HG02840 (cell line): ENCODE data around the gene GPR62.
A peak's percentile ranks its signal among the peaks of the same experiment; 100 is the strongest.

Source experiments
- ATAC-seq: cut with Tn5 transposase; IDR thresholded peaks from one replicate; pipeline ENCODE4 v1.9.1; 2021; ENCODE audit warnings: mild to moderate bottlenecking, moderate library complexity, moderate number of reproducible peaks; ENCODE audit not compliant: unreplicated experiment, low FRiP score

GPR62 gene

DNA sequence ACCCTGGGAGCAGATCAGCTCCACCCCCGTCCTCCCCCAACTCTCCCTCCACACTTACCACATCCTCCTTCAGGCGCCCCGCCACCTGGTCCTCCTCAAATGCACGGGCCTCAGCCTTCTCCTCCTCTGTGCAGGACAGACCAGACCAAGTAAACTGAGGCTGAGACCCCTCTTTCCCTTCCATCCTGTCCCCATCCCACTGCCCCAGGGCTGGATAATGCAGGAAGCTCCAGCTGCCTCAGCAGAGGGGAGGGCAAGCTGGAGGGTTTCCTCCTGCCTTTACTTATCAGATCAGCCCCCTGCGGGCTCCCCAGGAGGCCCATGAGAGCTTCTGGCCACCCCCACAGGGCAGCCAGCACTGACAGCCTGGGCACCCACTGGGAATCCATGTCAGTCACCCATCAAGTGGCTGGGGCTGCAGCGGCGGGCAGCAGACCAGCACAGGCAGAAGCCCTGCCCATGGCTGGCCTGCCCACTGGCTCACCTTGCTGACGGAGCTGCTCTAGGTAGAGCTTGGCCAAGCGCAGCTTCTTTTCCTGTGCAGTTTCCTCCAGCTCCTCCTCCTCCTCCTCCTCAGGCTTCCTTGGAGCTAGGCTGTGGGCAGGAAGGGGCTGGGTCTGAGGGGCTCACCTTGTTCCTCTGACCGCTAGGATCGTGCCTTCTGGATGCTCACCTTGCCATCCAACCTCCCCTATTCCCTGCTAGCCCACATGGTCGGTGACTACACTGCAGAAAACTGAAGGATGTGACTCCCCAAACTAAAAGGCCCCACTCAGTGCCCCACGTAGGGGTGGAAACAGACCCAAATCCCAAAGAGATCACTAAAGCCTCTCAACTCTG, 17.4 kb upstream of the GPR62 start:
- ATAC-seq: no peak

- ATAC-seq: no peak
Observed at GRCh38 chr3:51938780-51939425, 16.3 kb upstream of the GPR62 start.

DNA sequence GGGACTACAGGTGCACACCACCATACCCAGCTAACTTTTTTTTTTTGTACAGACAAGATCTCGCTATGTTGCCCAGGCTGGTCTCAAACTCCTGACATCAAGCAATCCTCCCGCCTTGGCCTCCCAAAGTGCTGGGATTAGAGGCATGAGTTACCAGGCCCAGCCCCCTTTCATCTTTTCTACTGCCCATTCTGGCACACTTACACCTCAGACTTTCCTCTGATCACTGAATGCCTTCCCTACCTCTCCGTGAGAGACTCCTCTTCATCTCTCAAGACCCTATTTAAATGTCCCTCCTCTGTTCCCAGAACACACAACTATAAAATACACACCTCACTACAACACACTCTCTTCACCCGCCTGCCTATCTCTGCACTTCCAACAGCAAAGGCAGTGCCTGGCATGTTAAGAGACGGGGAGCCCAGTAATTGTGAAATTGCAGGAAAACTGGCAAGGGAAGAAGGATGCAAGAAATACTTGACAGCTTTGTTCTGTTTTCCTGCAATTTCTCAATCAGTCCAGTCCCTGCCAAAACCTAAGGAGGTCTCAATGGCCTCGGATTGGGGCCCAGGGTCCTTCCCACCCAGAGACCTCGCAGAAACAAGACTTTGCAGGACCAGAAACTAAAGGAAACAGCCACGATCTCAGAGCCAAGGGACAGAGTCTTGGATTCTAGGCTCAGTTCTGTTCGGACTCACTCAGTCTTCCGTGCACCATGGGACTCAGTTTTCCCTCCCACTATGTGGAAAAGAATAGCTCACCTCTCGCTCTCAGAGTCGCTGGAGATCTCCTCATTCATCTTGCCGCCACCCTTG, 14.3 kb upstream of the GPR62 start:
- ATAC-seq: no peak

DNA sequence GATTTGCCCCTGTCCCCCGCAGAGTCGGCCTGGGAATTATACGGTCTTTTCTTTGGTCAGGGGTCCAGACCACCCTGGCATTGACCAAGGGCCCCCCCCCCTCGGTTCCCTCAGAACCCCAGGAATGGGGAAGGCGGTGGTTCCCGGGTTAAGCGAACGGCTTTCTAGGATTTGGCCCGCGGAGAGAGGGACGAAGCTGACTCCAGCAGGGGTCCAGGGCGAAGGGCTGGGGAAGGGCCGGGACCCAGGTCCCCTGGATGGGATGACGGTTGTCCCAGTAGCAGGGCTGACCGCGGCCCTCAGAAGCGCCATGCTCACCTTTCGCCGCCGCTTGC, 13.8 kb upstream of the GPR62 start:
- ATAC-seq: no peak

GRCh38 chr3:51941798-51942602, 13.2 kb upstream of the GPR62 start, which contains the start of the genes PARP3 and RRP9:
Gene PARP3, plus strand, starts transcription at chr3:51942363. Its CDS starts 993 bp downstream, at chr3:51943356.
Gene RRP9, minus strand, starts transcription at chr3:51941904. Its CDS starts 37 bp downstream, at chr3:51941867.
- peak; percentile 88 for ATAC-seq

GRCh38 chr3:51942603-51943450, 12.4 kb upstream of the GPR62 start:
- no peak for ATAC-seq

DNA sequence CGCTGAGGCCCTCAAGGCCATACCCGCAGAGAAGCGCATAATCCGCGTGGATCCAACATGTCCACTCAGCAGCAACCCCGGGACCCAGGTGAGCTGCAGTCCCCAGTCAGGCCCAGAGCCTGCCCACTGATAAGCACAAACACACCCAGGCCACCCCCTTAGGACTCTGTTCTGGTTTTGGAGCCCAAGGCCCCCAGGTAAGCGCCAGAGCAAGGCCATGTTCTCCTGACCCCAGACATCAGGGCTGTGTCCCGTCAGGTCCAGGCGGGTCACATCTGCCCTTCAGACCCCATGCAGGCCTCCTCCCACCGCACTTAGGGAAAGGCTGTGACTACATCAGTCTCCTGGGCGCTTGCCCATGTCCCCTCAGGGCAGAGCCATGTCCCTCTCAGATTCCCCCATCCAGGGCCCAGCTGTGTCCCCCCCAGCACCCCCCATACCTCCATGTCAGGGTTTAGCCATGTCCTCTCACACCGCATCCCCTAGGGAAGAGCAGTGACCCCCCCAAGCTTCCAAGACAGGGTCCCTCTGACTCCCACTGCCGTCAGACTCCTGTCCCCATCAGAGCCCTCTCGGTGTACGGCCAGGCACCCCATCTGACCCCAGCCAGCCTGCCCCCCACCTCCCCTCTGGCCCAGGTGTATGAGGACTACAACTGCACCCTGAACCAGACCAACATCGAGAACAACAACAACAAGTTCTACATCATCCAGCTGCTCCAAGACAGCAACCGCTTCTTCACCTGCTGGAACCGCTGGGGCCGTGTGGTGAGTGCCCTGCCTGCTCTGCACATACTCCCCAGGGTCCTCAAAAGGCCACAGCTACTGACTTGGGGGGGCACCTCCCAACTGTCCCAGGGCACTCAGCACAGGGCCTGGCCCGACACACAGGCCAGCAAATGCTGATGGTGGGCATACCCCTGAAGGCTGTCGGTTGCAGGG, 11.5 kb upstream of the GPR62 start:
- no peak for ATAC-seq

GRCh38 chr3:51944451-51945021, 10.6 kb upstream of the GPR62 start:
- no peak for ATAC-seq

DNA sequence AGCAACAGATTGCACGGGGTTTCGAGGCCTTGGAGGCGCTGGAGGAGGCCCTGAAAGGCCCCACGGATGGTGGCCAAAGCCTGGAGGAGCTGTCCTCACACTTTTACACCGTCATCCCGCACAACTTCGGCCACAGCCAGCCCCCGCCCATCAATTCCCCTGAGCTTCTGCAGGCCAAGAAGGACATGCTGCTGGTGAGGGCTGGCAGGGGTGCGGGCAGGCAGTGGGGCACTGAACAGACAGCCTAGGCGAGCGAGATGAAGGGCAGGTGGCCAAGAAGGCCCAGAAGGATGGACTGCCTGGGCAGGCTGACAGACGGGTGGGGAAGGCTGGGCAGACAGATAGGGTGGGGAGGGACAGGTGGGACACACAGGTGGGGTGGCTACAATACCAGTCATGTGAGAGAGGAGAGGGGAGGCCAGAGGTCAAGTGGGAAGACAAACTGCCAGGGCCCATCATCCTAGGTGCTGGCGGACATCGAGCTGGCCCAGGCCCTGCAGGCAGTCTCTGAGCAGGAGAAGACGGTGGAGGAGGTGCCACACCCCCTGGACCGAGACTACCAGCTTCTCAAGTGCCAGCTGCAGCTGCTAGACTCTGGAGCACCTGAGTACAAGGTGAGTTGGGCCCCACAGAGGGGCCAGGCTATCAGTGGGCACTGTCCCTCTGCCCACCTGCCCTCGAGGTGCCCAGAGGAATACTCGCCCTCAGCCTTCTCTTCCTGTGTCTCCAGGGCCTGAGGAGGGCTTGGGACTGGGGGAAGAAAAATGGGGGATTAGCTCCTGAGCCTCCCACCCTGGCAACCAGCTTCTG, 9.9 kb upstream of the GPR62 start:
- no peak for ATAC-seq

DNA sequence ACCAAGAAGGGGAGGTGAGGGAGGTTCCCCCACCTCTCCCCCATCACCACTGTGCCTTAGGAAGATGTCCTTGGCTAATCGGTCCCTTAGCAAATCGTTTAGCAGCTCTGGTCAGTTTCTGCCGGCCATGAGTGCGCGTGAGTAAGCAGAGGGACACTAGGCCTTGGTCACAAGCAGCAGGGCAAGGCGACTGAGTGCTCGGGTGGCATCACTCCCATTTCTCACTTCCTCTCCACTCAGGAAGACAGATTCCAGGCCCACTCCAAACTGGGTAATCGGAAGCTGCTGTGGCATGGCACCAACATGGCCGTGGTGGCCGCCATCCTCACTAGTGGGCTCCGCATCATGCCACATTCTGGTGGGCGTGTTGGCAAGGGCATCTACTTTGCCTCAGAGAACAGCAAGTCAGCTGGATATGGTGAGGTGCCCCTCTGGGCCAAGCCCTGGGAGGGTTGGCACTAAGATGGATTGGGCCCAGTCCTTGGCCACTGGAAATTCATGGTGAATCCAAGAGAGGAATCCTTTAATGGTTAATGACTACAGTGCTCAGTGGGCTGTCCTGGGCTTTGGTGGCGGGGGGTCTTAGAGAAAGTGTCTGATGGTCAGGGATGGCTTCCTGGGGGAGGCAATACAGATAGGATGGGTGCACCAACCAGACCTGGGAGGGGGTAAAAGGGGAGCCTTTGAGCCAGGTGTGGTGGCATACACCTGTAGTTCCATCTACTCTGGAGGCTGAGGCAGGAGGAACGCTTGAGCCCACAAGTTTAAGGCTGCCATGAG, 9.1 kb upstream of the GPR62 start:
- ATAC-seq: no peak

DNA sequence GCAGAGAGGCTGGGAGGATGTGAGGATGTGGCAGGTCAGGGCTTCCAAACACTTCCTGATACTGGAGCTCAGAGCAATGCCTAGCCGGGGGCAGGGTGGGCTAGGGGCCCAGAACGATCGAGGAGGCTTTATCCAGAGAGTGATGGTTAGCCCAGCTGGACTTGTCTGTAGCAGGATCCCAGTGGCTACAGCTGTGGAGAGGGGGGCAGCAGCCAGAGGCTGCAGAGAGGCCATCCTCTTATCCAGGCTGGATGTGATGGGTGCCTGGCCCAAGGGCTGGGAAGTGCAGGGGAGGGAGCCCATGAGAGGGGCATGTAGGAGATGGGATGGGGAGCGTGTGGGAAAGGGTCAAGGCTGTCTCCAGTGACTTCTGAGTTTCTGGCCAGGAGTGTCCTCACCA, 8.4 kb upstream of the GPR62 start:
- ATAC-seq: no peak

DNA sequence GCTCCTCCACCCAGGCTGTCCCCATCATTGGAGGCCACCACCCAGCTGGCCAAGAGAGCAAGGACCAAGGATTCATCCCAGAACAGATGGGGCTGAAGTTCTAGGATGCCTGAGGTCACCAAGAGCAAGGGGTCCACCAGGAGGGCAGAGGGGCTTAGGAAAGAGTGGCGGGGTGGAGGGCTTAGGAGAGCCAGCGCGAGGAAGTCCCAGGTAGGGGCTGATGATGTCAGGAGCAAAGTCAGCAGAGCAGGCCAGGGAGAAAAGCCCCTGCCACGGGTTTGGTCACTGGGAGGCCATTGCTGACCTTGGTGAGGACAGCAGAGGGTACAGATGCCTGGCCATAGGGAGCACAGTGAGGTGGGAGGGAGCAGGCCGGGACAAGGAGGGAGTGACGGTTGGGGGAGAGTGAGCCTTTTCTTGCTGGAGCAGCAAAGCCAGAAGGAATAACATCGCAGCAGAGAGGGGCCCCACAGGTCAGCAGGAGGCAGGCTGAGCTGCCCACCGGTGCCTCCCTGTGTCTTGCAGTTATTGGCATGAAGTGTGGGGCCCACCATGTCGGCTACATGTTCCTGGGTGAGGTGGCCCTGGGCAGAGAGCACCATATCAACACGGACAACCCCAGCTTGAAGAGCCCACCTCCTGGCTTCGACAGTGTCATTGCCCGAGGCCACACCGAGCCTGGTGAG, 7.8 kb upstream of the GPR62 start:
- no peak for ATAC-seq

DNA sequence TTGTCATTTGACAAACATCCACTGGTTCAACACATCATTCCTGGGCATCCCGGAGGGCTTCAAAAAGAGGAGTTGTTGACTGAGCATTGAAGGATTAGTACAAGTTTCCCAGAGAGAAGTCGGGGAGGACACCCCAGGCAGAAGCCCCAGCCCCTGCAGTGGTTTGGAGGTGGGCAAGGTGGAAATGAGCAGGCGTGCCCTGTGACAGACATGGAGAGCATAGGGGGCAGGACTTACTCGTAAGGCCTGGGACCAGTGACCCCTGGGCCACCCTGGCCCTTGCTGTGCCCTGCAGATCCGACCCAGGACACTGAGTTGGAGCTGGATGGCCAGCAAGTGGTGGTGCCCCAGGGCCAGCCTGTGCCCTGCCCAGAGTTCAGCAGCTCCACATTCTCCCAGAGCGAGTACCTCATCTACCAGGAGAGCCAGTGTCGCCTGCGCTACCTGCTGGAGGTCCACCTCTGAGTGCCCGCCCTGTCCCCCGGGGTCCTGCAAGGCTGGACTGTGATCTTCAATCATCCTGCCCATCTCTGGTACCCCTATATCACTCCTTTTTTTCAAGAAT, 7.1 kb upstream of the GPR62 start:
- no peak for ATAC-seq

DNA sequence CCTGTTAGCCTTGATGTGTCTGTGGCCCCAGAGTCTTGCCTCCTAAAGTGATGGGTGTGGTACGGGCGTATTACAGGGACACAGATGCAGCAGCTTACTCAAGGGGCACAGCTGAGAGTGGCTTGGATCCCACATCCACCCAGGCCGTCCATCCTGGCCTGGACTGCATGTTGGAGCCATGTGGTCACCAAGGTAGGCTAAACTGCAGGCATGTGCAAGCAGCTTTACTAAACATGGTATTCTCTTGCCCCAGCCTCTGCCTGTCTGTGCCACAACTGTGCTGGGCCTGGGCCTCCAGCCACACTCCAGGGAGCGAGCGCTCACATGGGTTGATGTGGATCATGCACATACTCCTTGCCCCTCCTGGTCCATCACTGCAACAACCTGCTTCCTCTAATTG, 6.1 kb upstream of the GPR62 start:
- no peak for ATAC-seq

DNA sequence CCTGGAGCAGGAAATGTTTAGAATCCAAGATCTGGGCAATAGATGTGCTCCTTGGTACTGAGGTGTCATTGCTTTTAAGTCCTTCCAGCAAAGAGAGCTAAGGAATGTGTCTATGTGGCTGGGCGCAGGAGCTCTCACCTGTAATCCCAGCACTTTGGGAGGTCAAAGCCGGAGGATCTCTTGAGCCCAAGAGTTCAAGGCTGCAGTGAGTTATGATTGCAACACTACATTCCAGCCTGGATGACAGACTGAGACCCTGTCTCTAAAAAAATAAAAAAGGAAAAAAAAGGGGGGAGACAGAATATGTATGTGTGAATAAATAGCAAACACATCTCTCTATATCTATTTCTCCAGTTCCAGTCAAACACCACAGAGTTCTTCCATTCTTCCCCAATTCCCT, 4.3 kb upstream of the GPR62 start:
- ATAC-seq: no peak

DNA sequence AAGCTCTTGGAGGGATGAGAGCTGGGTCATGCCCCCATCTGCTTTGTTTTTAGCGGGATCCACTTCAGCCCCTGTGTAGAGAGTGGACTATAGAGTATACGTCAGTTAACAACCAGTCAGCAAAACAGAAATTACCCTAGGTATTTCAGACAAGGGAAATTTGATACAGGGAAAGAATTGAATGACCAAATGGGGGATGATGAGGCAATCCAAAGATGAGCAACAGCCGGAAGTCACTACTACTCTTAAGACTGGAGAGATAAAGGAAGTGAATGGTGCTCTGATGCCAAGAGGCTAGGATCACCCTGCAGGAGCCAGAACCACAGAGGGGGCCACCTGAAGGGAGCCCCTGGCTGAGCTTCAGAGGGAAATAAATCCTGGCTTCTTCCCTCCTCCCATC, 1.7 kb upstream of the GPR62 start:
- no peak for ATAC-seq
